Tibial nerve (tissue), 4 donors: ENCODE measurements around the gene TMCO4. TPM values are rescaled to one million over a fixed set of nuclear protein-coding genes. Genes with fewer than 3 reads are reported as not detected.

Experiments
- DNase-seq, 2 donors: peaks; one replicate each; pipeline ENCODE4 v3.0.0-alpha.2; 2019; ENCODE audit warnings: low spot score in 2 of 2
- H3K27ac ChIP-seq, 4 donors: fragments of 200-600 bp; sonication (generic) in 3 of 4; one replicate each; pipeline ENCODE4 v1.5.1; 2017 to 2019; ENCODE audit warnings: mild to moderate bottlenecking in 1 of 4
- H3K27me3 ChIP-seq, 2 donors: fragments of 200-600 bp; sonication (generic) in 1 of 2; one replicate each; pipeline versions ENCODE4 v1.5.1 to v1.6.0; 2017 to 2019
- H3K36me3 ChIP-seq, 3 donors: fragments of 200-600 bp; sonication (generic); one replicate each; pipeline ENCODE4 v1.5.1; 2018 to 2019
- H3K4me1 ChIP-seq, 4 donors: fragments of 200-600 bp; sonication (generic) in 3 of 4; one replicate each; pipeline ENCODE4 v1.5.1; 2017 to 2019
- H3K4me3 ChIP-seq, 4 donors: fragments of 200-600 bp; sonication (generic) in 3 of 4; one replicate each; pipeline ENCODE4 v1.5.1; 2017 to 2019; ENCODE audit warnings: mild to moderate bottlenecking in 1 of 4, moderate library complexity in 1 of 4
- H3K9me3 ChIP-seq, 4 donors: fragments of 200-600 bp; sonication (generic) in 3 of 4; one replicate each; pipeline ENCODE4 v1.5.1; 2017 to 2019
- CTCF ChIP-seq, 5 experiments: fragments of 200-600 bp in 3 of 5; fragments of 450-650 bp in 2 of 5; sonication (generic) in 3 of 5; IDR thresholded peaks; one replicate each; pipeline ENCODE4 v1.5.1; 2016 to 2019; ENCODE audit warnings: antibody characterized with exemption in 5 of 5, mild to moderate bottlenecking in 3 of 5, moderate library complexity in 2 of 5
- EP300 ChIP-seq, 2 donors: sonication (generic); formaldehyde crosslinking; IDR thresholded peaks; one replicate each; pipeline ENCODE4 v1.6.1; 2017; ENCODE audit warnings: antibody characterized with exemption in 2 of 2, mild to moderate bottlenecking in 1 of 2
- POLR2A ChIP-seq, 2 donors: fragments of 450-650 bp; IDR thresholded peaks; one replicate each; pipeline ENCODE4 v1.6.1; 2017; ENCODE audit warnings: antibody characterized with exemption in 2 of 2, mild to moderate bottlenecking in 2 of 2, moderate library complexity in 2 of 2
- WGBS, 2 donors: methylation state at CpG; one replicate each; pipeline ENCODE4 v1.1.5; 2018; 5-methylcytosine and 5-hydroxymethylcytosine counted together
- total RNA-seq, 4 donors: library from RNA; depleted of rRNA; stranded (reverse); fragments of >200 nt; gene quantifications; one replicate each; pipeline ENCODE4 v1.1.0, GENCODE V29; 2016

Gene TMCO4
- total RNA-seq, 4 donors from 2014 or later, result 19.3 to 37.5 (median 29.3) TPM

- H3K9me3 ChIP-seq, result no peaks in the 10 kb centered on the region
- H3K36me3 ChIP-seq, result peaks cover 0 to 42% (median 0%) of the 10 kb centered on the region in 3 donors
- no peaks in the 10 kb centered on the region for H3K27me3 ChIP-seq
- WGBS, 2 donors, result 75 to 84% methylated on average over 8 of the region's 8 CpGs
- no peak for TF ChIP-seq POLR2A (IDR thresholded peaks at IDR 0.05)
- no peak for TF ChIP-seq CTCF (IDR thresholded peaks at IDR 0.05)
- TF ChIP-seq EP300 (IDR thresholded peaks at IDR 0.05), result no peak
- no peak overlapping the region for H3K4me3 ChIP-seq
- H3K4me1 ChIP-seq, result peaks cover 0 to 10% (median 0%) of the 10 kb centered on the region in 4 donors
- H3K27ac ChIP-seq, result no peak overlapping the region
- DNase-seq, result no peak
Measured at GRCh38 chr1:19708567-19709110, 91.1 kb downstream of the TMCO4 start.

DNA sequence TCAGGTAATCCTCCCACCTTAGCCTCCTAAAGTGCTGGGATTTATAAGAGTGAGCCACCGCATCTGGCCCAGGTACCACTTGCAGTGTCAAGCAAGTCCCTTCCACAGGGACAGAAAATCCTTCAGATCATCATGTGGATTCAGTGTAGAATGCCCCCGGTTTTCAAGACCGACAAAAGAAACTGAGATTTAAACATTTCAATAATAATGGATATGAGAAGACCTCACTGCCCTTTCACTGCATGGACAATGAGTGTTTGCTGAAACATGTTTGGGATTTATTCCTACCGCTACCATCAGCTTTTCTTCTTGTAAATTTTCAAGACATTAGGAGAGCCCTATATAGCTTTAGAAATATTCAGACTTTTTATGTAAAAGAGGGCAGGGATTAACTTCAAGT is 93.6 kb downstream of the TMCO4 start:
- Histone ChIP-seq H3K4me3 (no peak overlapping the region), H3K9me3 (no peaks in the 10 kb centered on the region), H3K4me1 (peaks cover 0 to 10% (median 0%) of the 10 kb centered on the region in 4 donors), H3K27me3 (no peaks in the 10 kb centered on the region), H3K27ac (no peak overlapping the region), H3K36me3 (peaks cover 0 to 37% (median 0%) of the 10 kb centered on the region in 3 donors)
- WGBS, 2 donors, result 82 to 83% methylated on average over 4 of the region's 4 CpGs
- DNase-seq, result no peak
- TF ChIP-seq CTCF (IDR thresholded peaks at IDR 0.05) (no peak), EP300 (IDR thresholded peaks at IDR 0.05) (no peak)

DNA sequence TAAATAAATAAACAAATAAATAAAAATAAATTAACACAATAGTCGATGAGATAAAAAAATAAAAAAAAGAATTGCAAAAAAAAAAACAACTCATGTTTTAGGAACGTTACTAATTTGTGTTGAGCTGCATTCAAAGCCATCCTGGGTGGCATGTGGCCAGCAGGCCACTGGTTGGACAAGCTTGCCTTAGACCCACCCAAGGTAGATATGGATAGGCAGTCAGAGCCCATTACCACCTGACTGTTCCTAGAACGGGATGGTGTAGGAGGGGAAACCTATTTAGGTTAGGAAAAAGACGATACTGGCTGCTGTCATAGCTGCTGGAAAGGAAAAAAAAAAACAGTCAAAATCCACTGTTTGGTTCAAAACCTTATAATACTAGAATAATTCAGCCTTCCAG is 94.3 kb downstream of the TMCO4 start:
- Histone ChIP-seq H3K27ac (no peak overlapping the region), H3K4me1 (peaks cover 0 to 10% (median 0%) of the 10 kb centered on the region in 4 donors), H3K36me3 (peaks cover 0 to 39% (median 0%) of the 10 kb centered on the region in 3 donors), H3K27me3 (no peaks in the 10 kb centered on the region), H3K9me3 (no peaks in the 10 kb centered on the region), H3K4me3 (no peak overlapping the region)
- WGBS, 2 donors, result 84 to 85% methylated on average over 4 of the region's 4 CpGs
- no peak for DNase-seq
- no peak for TF ChIP-seq EP300 (IDR thresholded peaks at IDR 0.05)
- no peak for TF ChIP-seq POLR2A (IDR thresholded peaks at IDR 0.05)
- no peak for TF ChIP-seq CTCF (IDR thresholded peaks at IDR 0.05)

DNA sequence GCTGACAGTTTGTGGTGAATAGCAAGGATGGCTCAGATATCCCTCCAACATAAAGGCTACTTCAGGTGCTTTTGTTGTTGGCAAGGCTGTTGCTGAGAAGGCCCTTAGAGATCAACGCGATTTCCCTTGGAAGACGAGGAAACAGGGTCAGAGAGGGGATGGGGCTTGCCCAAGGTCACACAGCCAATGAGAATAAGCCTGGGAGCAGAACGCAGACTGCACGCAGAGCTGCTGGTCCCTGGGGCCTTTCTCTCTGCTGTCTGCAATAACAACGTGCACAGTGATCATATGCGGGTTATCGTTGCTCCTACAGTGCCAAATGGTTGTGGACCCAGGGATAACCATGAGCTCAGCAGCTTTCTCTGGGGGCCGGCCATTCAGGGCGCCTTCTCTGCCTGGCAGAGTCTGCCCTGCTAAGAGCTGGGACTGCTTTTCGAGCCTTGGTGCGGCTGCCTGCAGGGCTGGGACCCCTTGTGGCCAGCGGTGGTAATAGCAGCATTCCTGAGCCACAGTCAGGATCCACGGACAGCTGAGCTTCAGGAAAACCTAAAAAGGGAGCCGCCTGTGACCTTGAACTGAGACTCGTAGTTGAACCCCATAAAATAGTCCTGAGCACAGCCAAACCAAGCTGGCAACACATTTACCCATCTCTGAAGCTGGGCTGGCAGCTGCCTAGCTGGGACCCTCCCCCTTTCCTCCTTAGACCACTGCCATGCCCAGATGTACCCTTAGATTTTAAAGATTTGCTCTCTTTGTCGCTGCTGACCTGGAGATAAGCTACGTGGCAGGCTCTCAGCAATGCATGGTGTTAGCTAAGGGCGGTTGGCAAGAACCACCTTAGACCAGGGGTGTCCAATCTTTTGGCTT is 95.2 kb downstream of the TMCO4 start:
- H3K4me3 ChIP-seq, result no peak overlapping the region
- H3K27ac ChIP-seq, result no peak overlapping the region
- peak; percentile 50 to 72 for DNase-seq
- H3K27me3 ChIP-seq, result no peaks in the 10 kb centered on the region
- H3K36me3 ChIP-seq, result peaks cover 0 to 42% (median 0%) of the 10 kb centered on the region in 3 donors
- no peak for TF ChIP-seq POLR2A (IDR thresholded peaks at IDR 0.05)
- peak; percentile 76 to 96 (median 88) for TF ChIP-seq CTCF (IDR thresholded peaks at IDR 0.05)
- no peak for TF ChIP-seq EP300 (IDR thresholded peaks at IDR 0.05)
- H3K4me1 ChIP-seq, result peaks cover 0 to 10% (median 0%) of the 10 kb centered on the region in 4 donors
- 19 to 22% methylated on average over 19 of the region's 19 CpGs for WGBS, 2 donors
- no peaks in the 10 kb centered on the region for H3K9me3 ChIP-seq

DNA sequence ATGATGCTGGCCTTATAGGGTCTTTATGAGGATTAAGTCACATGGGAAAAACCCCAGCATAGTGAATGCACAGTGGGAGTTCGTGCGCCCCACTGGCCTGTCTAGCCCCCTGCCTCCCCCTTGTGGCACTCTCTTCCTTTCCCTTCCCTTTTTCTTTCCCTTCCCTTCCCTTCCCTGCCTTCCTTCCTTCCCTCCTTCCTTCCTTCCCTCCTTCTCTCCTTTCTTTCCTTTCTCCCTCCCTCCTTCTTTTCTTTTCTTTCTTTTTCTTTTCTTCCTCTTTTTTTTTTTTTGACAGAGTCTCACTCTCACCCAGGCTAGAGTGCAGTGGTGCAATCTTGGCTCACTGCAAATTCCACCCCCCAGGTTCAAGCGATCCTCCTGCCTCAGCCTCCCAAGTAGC is 96.4 kb downstream of the TMCO4 start:
- Histone ChIP-seq H3K4me3 (no peak overlapping the region), H3K36me3 (peaks cover 0 to 51% (median 0%) of the 10 kb centered on the region in 3 donors), H3K27me3 (no peaks in the 10 kb centered on the region), H3K4me1 (peaks cover 0 to 10% (median 0%) of the 10 kb centered on the region in 4 donors), H3K9me3 (no peaks in the 10 kb centered on the region), H3K27ac (no peak overlapping the region)
- no peak for DNase-seq
- WGBS, 2 donors, result 81 to 89% methylated on average over 3 of the region's 3 CpGs
- TF ChIP-seq EP300 (IDR thresholded peaks at IDR 0.05), result no peak
